ENCODE data around the gene PCDHGB4.
"Not testable (repeated sequence)": the region's sequence is repeated elsewhere in the genome, so short reads cannot be mapped to it uniquely, and the experiment has no call there.

PCDHGB4 gene

DNA sequence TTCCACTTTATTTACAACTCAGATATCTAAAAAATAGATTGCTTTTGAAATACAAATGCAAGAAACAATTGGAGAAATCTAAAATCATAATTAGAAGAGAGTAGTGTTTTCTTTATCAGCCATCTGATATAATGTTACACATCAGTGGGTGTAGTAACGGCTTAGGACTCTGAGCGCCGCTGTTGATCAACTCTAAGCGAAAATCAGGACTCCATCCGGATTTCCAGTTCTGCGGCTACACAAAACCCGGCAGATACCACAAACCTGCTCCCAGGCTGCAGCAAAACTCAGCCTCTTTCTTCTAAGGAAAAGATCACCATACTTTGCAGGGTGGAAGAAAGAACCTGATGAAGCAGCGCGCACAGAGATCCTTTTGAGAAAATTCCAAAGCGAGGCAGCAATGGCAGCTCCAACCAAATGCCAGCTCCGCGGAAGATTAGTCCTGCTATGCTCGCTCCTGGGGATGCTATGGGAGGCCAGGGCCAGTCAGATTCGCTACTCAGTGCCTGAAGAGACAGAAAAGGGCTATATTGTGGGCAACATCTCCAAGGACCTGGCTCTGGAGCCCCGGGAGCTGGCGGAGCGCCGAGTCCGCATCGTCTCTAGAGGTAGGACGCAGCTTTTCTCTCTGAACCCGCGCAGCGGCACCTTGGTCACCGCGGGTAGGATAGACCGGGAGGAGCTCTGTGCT lies 15.2 kb downstream of the PCDHGB4 start, which contains the start of gene PCDHGA9:
Gene PCDHGA9 (plus strand): TSS at position 226 of the 691 bp plus-strand sequence. CDS start 175 bp downstream, at position 401.
- TF ChIP-seq, protein P1, sequence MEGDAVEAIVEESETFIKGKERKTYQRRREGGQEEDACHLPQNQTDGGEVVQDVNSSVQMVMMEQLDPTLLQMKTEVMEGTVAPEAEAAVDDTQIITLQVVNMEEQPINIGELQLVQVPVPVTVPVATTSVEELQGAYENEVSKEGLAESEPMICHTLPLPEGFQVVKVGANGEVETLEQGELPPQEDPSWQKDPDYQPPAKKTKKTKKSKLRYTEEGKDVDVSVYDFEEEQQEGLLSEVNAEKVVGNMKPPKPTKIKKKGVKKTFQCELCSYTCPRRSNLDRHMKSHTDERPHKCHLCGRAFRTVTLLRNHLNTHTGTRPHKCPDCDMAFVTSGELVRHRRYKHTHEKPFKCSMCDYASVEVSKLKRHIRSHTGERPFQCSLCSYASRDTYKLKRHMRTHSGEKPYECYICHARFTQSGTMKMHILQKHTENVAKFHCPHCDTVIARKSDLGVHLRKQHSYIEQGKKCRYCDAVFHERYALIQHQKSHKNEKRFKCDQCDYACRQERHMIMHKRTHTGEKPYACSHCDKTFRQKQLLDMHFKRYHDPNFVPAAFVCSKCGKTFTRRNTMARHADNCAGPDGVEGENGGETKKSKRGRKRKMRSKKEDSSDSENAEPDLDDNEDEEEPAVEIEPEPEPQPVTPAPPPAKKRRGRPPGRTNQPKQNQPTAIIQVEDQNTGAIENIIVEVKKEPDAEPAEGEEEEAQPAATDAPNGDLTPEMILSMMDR (IDR thresholded peaks at IDR 0.05; ENCODE audit: low read depth, low read length), result peak; percentile 39
- H3K4me3 ChIP-seq (ENCODE audit: low read depth, low read length), result peak within 1 kb of the TSS; percentile 29
- peak; percentile 42 for DNase-seq (ENCODE audit: low read depth, low spot score)
- in situ Hi-C loops (cut with HindIII; ENCODE audit: low sequenced_read_pairs), result no loop called here

DNA sequence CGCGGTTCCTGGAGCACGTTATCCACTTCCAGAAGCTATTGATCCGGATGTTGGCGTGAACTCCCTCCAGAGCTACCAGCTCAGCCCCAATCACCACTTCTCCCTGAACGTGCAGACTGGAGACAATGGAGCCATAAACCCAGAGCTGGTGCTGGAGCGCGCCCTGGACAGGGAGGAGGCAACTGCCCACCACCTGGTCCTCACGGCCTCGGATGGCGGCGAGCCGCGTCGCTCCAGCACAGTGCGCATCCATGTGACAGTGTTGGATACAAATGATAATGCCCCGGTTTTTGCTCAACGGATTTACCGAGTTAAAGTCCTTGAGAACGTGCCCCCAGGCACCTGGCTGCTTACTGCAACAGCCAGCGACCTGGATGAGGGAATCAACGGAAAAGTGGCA lies 15.9 kb downstream of the PCDHGB4 start:
- TF ChIP-seq, protein P1 (IDR thresholded peaks at IDR 0.05; ENCODE audit: low read depth, low read length), result no peak
- no peak for DNase-seq (ENCODE audit: low read depth, low spot score)
- H3K4me3 ChIP-seq (ENCODE audit: low read depth, low read length), result peak overlapping the region; percentile 29
- in situ Hi-C loops (cut with HindIII; ENCODE audit: low sequenced_read_pairs), result no loop called here

- peak; percentile 50 for DNase-seq (ENCODE audit: low read depth, low spot score)
- peak within 1 kb of the TSS; percentile 32 for H3K4me3 ChIP-seq (ENCODE audit: low read depth, low read length)
- TF ChIP-seq, protein P1 (IDR thresholded peaks at IDR 0.05; ENCODE audit: low read depth, low read length), result peak; percentile 70
- in situ Hi-C loops (cut with HindIII; ENCODE audit: low sequenced_read_pairs), result not testable (repeated sequence)
Observed at GRCh38 chr5:141407790-141408505, 20.4 kb downstream of the PCDHGB4 start, which contains the start of gene PCDHGB6. Gene PCDHGB6, plus strand, starts transcription at chr5:141408021. Its CDS starts 182 bp downstream, at chr5:141408203.

DNA sequence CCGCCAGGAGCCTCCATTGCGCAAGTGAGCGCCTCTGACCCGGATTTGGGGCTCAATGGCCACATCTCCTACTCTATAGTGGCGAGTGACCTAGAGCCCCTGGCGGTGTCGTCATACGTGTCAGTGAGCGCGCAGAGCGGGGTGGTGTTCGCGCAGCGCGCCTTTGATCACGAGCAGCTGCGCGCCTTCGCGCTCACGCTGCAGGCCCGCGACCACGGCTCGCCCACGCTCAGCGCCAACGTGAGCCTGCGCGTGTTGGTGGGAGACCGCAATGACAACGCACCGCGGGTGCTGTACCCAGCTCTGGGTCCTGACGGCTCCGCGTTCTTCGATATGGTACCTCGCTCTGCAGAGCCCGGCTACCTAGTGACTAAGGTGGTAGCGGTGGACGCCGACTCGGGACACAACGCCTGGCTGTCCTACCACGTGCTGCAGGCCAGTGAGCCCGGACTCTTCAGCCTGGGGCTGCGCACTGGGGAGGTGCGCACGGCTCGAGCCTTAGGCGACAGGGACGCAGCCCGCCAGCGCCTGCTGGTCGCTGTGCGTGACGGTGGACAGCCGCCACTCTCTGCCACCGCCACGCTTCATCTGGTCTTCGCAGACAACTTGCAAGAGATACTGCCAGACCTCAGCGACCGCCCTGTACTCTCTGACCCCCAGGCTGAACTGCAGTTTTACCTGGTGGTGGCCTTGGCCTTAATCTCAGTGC lies 22.3 kb downstream of the PCDHGB4 start:
- no peak overlapping the region for H3K4me3 ChIP-seq (ENCODE audit: low read depth, low read length)
- TF ChIP-seq, protein P1 (IDR thresholded peaks at IDR 0.05; ENCODE audit: low read depth, low read length), result no peak
- in situ Hi-C loops (cut with HindIII; ENCODE audit: low sequenced_read_pairs), result no loop called here
- no peak for DNase-seq (ENCODE audit: low read depth, low spot score)

DNA sequence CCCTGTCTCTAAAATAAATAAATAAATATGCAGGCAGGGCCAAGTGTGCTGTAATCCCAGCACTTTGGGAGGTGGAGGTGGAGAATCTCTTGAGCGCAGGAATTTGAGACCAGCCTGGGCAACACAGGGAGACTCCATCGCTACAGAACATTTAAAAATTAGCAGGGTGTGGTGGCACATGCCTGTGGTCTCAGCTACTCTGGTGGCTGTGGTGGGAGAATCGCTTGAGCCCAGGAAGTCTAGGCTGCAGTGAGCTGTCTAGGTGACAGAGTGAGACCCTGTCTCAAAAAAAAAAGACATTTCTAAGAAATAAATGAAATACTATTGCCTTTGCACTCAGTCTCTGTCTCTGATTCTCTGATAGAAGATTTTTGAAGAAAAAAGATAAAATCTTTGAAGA lies 24.1 kb downstream of the PCDHGB4 start:
- DNase-seq (ENCODE audit: low read depth, low spot score), result no peak
- in situ Hi-C loops (cut with HindIII; ENCODE audit: low sequenced_read_pairs), result no loop called here
- H3K4me3 ChIP-seq (ENCODE audit: low read depth, low read length), result no peak overlapping the region
- TF ChIP-seq, protein P1 (IDR thresholded peaks at IDR 0.05; ENCODE audit: low read depth, low read length), result no peak

- in situ Hi-C loops (cut with HindIII; ENCODE audit: low sequenced_read_pairs), result no loop called here
- DNase-seq (ENCODE audit: low read depth, low spot score), result peak; percentile 76
- TF ChIP-seq, protein P1 (IDR thresholded peaks at IDR 0.05; ENCODE audit: low read depth, low read length), result peak; percentile 77
- H3K4me3 ChIP-seq (ENCODE audit: low read depth, low read length), result peak within 1 kb of the TSS; percentile 43
Observed at GRCh38 chr5:141412854-141413539, 25.5 kb downstream of the PCDHGB4 start, which contains the start of gene PCDHGA10. Gene PCDHGA10, plus strand, starts transcription at chr5:141412987. Its CDS starts 189 bp downstream, at chr5:141413176.

Data from astrocyte of the spinal cord (primary cell).